WTC11 (cell line): ENCODE results near the gene KRT83. TPM values are rescaled to one million over a fixed set of nuclear protein-coding genes. Genes with fewer than 3 reads are reported as not detected.

Source experiments
- ATAC-seq: fragments of 200-7000 bp; cut with Tn5 transposase; 2 replicates; pipeline ENCODE4 v1.10.0; 2021; ENCODE audit warnings: mild to moderate bottlenecking, moderate library complexity
- CTCF ChIA-PET: fragments of 300-600 bp; sonication (Branson Sonifier 250); formaldehyde crosslinking; loops from one replicate; lab custom pipeline; 2021; ENCODE audit warnings: antibody characterized with exemption; lab: Charles Lee
- POLR2A ChIA-PET: fragments of 350-600 bp; sonication (Branson Sonifier 250); formaldehyde crosslinking; loops from one replicate; lab custom pipeline; 2021; ENCODE audit warnings: antibody characterized with exemption; lab: Charles Lee
- DNase-seq: peaks from one replicate; pipeline ENCODE4 v3.0.0; 2021; ENCODE audit warnings: low spot score
- H3K27ac Mint-ChIP-seq: 2 replicates; pipeline ENCODE4 v1.8.0; 2021; ENCODE audit warnings: mixed read lengths
- H3K27me3 Mint-ChIP-seq: 2 replicates; pipeline ENCODE4 v1.8.0; 2021; ENCODE audit warnings: low read depth, mild to moderate bottlenecking, moderate library complexity, mixed read lengths
- H3K36me3 Mint-ChIP-seq: 2 replicates; pipeline ENCODE4 v1.8.0; 2021; ENCODE audit warnings: mixed read lengths
- H3K4me1 Mint-ChIP-seq: 2 replicates; pipeline ENCODE4 v1.8.0; 2022; ENCODE audit warnings: mixed read lengths
- H3K4me3 Mint-ChIP-seq: 2 replicates; pipeline ENCODE4 v1.8.0; 2021; ENCODE audit warnings: mild to moderate bottlenecking, moderate library complexity, mixed read lengths
- H3K9me3 Mint-ChIP-seq: 2 replicates; pipeline ENCODE4 v1.8.0; 2021; ENCODE audit warnings: mixed read lengths
- CDX4 ChIP-seq: fragments of 250-450 bp; sonication (Bioruptor Pico); IDR thresholded peaks from 2 replicates; pipeline ENCODE4 v1.9.0; 2021; ENCODE audit warnings: moderate library complexity, mild to moderate bottlenecking, inconsistent platforms, borderline replicate concordance
- CREM ChIP-seq: sonication (generic); formaldehyde crosslinking; IDR thresholded peaks from 2 replicates; pipeline ENCODE4 v1.8.1; 2022; ENCODE audit warnings: mild to moderate bottlenecking, missing genetic modification reagents, moderate library complexity
- CTCF ChIP-seq: fragments of 200-600 bp; IDR thresholded peaks from 2 replicates; pipeline ENCODE4 v1.8.0; 2022; ENCODE audit warnings: antibody characterized with exemption
- FOXJ3 ChIP-seq: sonication (generic); formaldehyde crosslinking; IDR thresholded peaks from 2 replicates; pipeline ENCODE4 v1.9.0; 2021; ENCODE audit warnings: missing genetic modification reagents, mild to moderate bottlenecking, borderline replicate concordance
- GRHL2 ChIP-seq: fragments of 250-450 bp; sonication (Bioruptor Pico); IDR thresholded peaks from 2 replicates; pipeline ENCODE4 v1.8.0; 2022; ENCODE audit warnings: mild to moderate bottlenecking, moderate library complexity; ENCODE audit not compliant: insufficient replicate concordance, severe bottlenecking
- HMGA2 ChIP-seq: fragments of 250-450 bp; sonication (Bioruptor Pico); IDR thresholded peaks from 2 replicates; pipeline ENCODE4 v1.4.0; 2021; ENCODE audit warnings: mild to moderate bottlenecking, moderate library complexity
- IRF2 ChIP-seq: sonication (generic); formaldehyde crosslinking; IDR thresholded peaks from 2 replicates; pipeline ENCODE4 v1.8.0; 2022; ENCODE audit warnings: low read depth, missing genetic modification reagents, borderline replicate concordance
- KAT7 ChIP-seq: sonication (generic); formaldehyde crosslinking; IDR thresholded peaks from 2 replicates; pipeline ENCODE4 v1.8.1; 2023; ENCODE audit warnings: missing genetic modification reagents, mild to moderate bottlenecking, borderline replicate concordance
- OVOL2 ChIP-seq: fragments of 250-450 bp; sonication (Bioruptor Pico); IDR thresholded peaks from 2 replicates; pipeline ENCODE4 v1.9.0; 2021; ENCODE audit warnings: mild to moderate bottlenecking, borderline replicate concordance
- RELA ChIP-seq: sonication (generic); formaldehyde crosslinking; IDR thresholded peaks from 2 replicates; pipeline ENCODE4 v1.8.1; 2022; ENCODE audit warnings: missing genetic modification reagents, mild to moderate bottlenecking, borderline replicate concordance
- SP1 ChIP-seq: sonication (generic); formaldehyde crosslinking; conservative IDR thresholded peaks from 2 replicates; pipeline ENCODE4 v1.8.1; 2022; ENCODE audit warnings: missing genetic modification reagents
- ZNF671 ChIP-seq: fragments of 250-450 bp; sonication (Bioruptor Pico); IDR thresholded peaks from 2 replicates; pipeline ENCODE4 v1.8.0; 2021; ENCODE audit warnings: mild to moderate bottlenecking
- total RNA-seq: library from RNA; stranded (reverse); gene quantifications from 3 replicates; pipeline ENCODE4 v1.2.3, GENCODE V29; 2021
- TF ChIP-seq, protein P1 (sequence below): sonication (generic); formaldehyde crosslinking; conservative IDR thresholded peaks from 2 replicates; pipeline ENCODE4 v1.8.1; 2023; ENCODE audit warnings: mild to moderate bottlenecking, low read depth, missing genetic modification reagents, moderate library complexity
- TF ChIP-seq, protein P2 (sequence below): sonication (generic); formaldehyde crosslinking; IDR thresholded peaks from 2 replicates; pipeline ENCODE4 v1.8.1; 2023; ENCODE audit warnings: mild to moderate bottlenecking, moderate library complexity, missing genetic modification reagents
- TF ChIP-seq, protein P3 (sequence below): sonication (generic); formaldehyde crosslinking; IDR thresholded peaks from 2 replicates; pipeline ENCODE4 v1.8.0; 2022; ENCODE audit warnings: missing genetic modification reagents
- TF ChIP-seq, protein P4 (sequence below): sonication (generic); formaldehyde crosslinking; IDR thresholded peaks from 2 replicates; pipeline ENCODE4 v1.8.1; 2023; ENCODE audit warnings: mild to moderate bottlenecking, missing genetic modification reagents
- TF ChIP-seq, protein P5 (sequence below): sonication (generic); formaldehyde crosslinking; IDR thresholded peaks from 2 replicates; pipeline ENCODE4 v1.8.1; 2022; ENCODE audit warnings: low read depth, missing genetic modification reagents, borderline replicate concordance

KRT83 gene
- total RNA-seq, 1 experiment from 2014 or later = not detected

GRCh38 chr12:52351196-52352059 lies 30.2 kb upstream of the KRT83 start (continued):
- TF ChIP-seq CTCF (no peak), HMGA2 (CRISPR knock-in tag) (no peak), SP1 (CRISPR knock-in tag) (no peak), CDX4 (CRISPR knock-in tag) (no peak), GRHL2 (CRISPR knock-in tag) (no peak)

DNA sequence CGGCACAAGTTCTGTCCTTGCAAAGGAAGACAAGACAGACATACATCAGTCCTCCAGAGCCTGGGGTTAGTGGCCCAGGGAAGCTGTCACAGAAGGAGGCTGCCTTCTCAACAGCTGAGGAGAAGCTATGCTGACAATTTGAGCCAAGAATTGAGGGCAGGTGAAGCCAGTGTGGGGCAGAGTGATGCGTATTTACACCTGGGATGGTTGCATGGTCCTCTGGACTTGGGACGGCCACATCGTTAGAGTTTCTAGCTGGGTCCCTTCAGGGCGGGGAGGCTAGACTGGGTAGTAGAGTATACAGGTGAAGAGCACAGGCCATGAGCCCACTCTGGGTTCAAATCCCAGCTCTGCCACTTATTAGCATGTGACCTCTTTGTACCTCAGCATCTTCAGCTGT lies 29.6 kb upstream of the KRT83 start:
- CTCF ChIA-PET = interaction anchor here (0.5 to 2.2 kb wide), 6 partner anchors 11 to 194 kb away, joined by 3 to 8 read pairs (median 6); no protein-coding TSS in a partner anchor
- POLR2A ChIA-PET = no interaction called here
- ATAC-seq (no peak), DNase-seq (no peak)
- Mint-ChIP-seq H3K4me3 (no peak overlapping the region), H3K27ac (no peak overlapping the region), H3K27me3 (no peaks in the 10 kb centered on the region), H3K36me3 (no peaks in the 10 kb centered on the region), H3K9me3 (no peaks in the 10 kb centered on the region), H3K4me1 (0 out of 2 replicates have a peak, but pooled peaks cover 3% of the 10 kb centered on the region)
- TF ChIP-seq FOXJ3 (CRISPR knock-in tag) (no peak), OVOL2 (CRISPR knock-in tag) (no peak), SP1 (CRISPR knock-in tag) (no peak), ZNF671 (CRISPR knock-in tag) (no peak), KAT7 (no peak), CTCF (no peak), RELA (CRISPR knock-in tag) (no peak), IRF2 (CRISPR knock-in tag) (no peak), CREM (CRISPR knock-in tag) (no peak)
- TF ChIP-seq, protein P1, sequence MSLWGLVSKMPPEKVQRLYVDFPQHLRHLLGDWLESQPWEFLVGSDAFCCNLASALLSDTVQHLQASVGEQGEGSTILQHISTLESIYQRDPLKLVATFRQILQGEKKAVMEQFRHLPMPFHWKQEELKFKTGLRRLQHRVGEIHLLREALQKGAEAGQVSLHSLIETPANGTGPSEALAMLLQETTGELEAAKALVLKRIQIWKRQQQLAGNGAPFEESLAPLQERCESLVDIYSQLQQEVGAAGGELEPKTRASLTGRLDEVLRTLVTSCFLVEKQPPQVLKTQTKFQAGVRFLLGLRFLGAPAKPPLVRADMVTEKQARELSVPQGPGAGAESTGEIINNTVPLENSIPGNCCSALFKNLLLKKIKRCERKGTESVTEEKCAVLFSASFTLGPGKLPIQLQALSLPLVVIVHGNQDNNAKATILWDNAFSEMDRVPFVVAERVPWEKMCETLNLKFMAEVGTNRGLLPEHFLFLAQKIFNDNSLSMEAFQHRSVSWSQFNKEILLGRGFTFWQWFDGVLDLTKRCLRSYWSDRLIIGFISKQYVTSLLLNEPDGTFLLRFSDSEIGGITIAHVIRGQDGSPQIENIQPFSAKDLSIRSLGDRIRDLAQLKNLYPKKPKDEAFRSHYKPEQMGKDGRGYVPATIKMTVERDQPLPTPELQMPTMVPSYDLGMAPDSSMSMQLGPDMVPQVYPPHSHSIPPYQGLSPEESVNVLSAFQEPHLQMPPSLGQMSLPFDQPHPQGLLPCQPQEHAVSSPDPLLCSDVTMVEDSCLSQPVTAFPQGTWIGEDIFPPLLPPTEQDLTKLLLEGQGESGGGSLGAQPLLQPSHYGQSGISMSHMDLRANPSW (CRISPR knock-in tag) = no peak
- TF ChIP-seq, protein P2, sequence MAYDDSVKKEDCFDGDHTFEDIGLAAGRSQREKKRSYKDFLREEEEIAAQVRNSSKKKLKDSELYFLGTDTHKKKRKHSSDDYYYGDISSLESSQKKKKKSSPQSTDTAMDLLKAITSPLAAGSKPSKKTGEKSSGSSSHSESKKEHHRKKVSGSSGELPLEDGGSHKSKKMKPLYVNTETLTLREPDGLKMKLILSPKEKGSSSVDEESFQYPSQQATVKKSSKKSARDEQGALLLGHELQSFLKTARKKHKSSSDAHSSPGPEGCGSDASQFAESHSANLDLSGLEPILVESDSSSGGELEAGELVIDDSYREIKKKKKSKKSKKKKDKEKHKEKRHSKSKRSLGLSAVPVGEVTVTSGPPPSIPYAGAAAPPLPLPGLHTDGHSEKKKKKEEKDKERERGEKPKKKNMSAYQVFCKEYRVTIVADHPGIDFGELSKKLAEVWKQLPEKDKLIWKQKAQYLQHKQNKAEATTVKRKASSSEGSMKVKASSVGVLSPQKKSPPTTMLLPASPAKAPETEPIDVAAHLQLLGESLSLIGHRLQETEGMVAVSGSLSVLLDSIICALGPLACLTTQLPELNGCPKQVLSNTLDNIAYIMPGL = no peak
- TF ChIP-seq, protein P3, sequence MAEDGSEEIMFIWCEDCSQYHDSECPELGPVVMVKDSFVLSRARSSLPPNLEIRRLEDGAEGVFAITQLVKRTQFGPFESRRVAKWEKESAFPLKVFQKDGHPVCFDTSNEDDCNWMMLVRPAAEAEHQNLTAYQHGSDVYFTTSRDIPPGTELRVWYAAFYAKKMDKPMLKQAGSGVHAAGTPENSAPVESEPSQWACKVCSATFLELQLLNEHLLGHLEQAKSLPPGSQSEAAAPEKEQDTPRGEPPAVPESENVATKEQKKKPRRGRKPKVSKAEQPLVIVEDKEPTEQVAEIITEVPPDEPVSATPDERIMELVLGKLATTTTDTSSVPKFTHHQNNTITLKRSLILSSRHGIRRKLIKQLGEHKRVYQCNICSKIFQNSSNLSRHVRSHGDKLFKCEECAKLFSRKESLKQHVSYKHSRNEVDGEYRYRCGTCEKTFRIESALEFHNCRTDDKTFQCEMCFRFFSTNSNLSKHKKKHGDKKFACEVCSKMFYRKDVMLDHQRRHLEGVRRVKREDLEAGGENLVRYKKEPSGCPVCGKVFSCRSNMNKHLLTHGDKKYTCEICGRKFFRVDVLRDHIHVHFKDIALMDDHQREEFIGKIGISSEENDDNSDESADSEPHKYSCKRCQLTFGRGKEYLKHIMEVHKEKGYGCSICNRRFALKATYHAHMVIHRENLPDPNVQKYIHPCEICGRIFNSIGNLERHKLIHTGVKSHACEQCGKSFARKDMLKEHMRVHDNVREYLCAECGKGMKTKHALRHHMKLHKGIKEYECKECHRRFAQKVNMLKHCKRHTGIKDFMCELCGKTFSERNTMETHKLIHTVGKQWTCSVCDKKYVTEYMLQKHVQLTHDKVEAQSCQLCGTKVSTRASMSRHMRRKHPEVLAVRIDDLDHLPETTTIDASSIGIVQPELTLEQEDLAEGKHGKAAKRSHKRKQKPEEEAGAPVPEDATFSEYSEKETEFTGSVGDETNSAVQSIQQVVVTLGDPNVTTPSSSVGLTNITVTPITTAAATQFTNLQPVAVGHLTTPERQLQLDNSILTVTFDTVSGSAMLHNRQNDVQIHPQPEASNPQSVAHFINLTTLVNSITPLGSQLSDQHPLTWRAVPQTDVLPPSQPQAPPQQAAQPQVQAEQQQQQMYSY = no peak
- TF ChIP-seq, protein P4, sequence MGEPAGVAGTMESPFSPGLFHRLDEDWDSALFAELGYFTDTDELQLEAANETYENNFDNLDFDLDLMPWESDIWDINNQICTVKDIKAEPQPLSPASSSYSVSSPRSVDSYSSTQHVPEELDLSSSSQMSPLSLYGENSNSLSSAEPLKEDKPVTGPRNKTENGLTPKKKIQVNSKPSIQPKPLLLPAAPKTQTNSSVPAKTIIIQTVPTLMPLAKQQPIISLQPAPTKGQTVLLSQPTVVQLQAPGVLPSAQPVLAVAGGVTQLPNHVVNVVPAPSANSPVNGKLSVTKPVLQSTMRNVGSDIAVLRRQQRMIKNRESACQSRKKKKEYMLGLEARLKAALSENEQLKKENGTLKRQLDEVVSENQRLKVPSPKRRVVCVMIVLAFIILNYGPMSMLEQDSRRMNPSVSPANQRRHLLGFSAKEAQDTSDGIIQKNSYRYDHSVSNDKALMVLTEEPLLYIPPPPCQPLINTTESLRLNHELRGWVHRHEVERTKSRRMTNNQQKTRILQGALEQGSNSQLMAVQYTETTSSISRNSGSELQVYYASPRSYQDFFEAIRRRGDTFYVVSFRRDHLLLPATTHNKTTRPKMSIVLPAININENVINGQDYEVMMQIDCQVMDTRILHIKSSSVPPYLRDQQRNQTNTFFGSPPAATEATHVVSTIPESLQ (CRISPR knock-in tag) = no peak
- TF ChIP-seq, protein P5, sequence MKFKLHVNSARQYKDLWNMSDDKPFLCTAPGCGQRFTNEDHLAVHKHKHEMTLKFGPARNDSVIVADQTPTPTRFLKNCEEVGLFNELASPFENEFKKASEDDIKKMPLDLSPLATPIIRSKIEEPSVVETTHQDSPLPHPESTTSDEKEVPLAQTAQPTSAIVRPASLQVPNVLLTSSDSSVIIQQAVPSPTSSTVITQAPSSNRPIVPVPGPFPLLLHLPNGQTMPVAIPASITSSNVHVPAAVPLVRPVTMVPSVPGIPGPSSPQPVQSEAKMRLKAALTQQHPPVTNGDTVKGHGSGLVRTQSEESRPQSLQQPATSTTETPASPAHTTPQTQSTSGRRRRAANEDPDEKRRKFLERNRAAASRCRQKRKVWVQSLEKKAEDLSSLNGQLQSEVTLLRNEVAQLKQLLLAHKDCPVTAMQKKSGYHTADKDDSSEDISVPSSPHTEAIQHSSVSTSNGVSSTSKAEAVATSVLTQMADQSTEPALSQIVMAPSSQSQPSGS (CRISPR knock-in tag) = no peak
